NT2/D1 (cell line): ENCODE results near the gene PTPRN2.

Experiments used
- SUZ12 ChIP-seq: IDR thresholded peaks from 2 replicates; pipeline ENCODE4 v1.6.1; 2011; ENCODE audit not compliant: insufficient read length, insufficient read depth; ENCODE audit errors: extremely low read depth
- YY1 ChIP-seq: IDR thresholded peaks from 2 replicates; pipeline ENCODE4 v1.6.1; 2011; ENCODE audit not compliant: insufficient read length, insufficient read depth
- ZNF274 ChIP-seq: IDR thresholded peaks from 2 replicates; pipeline ENCODE4 v1.6.1; 2011; ENCODE audit warnings: mild to moderate bottlenecking, low read depth, low read length

- TF ChIP-seq SUZ12 (no peak), ZNF274 (no peak), YY1 (no peak)
Observed at GRCh38 chr7:157673573-157673972, 914.0 kb downstream of the PTPRN2 start.
